Mesendoderm (in vitro differentiated cells): ENCODE results near the gene MRAS.

Source experiments
- DNase-seq: peaks from one replicate; pipeline ENCODE4 v3.0.0; 2013
- H2AK5ac ChIP-seq: 2 replicates; pipeline ENCODE4 v1.6.1; 2013; ENCODE audit warnings: low read length, inconsistent platforms
- H2BK120ac ChIP-seq: 2 replicates; pipeline ENCODE4 v1.6.1; 2013; ENCODE audit warnings: low read depth, mild to moderate bottlenecking, low read length, moderate library complexity, mixed read lengths
- H2BK15ac ChIP-seq: replicated peaks from 2 replicates; pipeline ENCODE4 v1.6.1; 2013; ENCODE audit warnings: low read depth, mild to moderate bottlenecking, moderate library complexity
- H2BK5ac ChIP-seq: 2 replicates; pipeline ENCODE4 v1.6.1; 2013; ENCODE audit warnings: low read length, inconsistent platforms
- H3K18ac ChIP-seq: 2 replicates; pipeline ENCODE4 v1.6.1; 2013; ENCODE audit warnings: mild to moderate bottlenecking, low read length, mixed read lengths
- H3K23ac ChIP-seq: one replicate; pipeline ENCODE4 v1.6.1; 2013; ENCODE audit warnings: low read length
- H3K27ac ChIP-seq: 2 replicates; pipeline ENCODE4 v1.5.1; 2013; ENCODE audit warnings: low read depth, mild to moderate bottlenecking, inconsistent platforms, low read length, moderate library complexity
- H3K27me3 ChIP-seq: 2 replicates; pipeline ENCODE4 v1.6.1; 2013; ENCODE audit warnings: low read length, control low read depth, mild to moderate bottlenecking, inconsistent platforms; ENCODE audit not compliant: insufficient read depth, poor library complexity
- H3K36me3 ChIP-seq: 2 replicates; pipeline ENCODE4 v1.6.1; 2013; ENCODE audit warnings: low read length, inconsistent platforms; ENCODE audit not compliant: control insufficient read depth, insufficient read depth
- H3K4ac ChIP-seq: one replicate; pipeline ENCODE4 v1.6.1; 2013; ENCODE audit warnings: low read depth, mild to moderate bottlenecking, low read length, moderate library complexity
- H3K4me1 ChIP-seq: 2 replicates; pipeline ENCODE4 v1.6.1; 2013; ENCODE audit warnings: low read depth, low read length, inconsistent platforms; ENCODE audit not compliant: control insufficient read depth
- H3K4me2 ChIP-seq: 2 replicates; pipeline ENCODE4 v1.6.1; 2013; ENCODE audit warnings: low read length
- H3K4me3 ChIP-seq: 2 replicates; pipeline ENCODE4 v1.5.1; 2013; ENCODE audit warnings: mild to moderate bottlenecking, low read length
- H3K56ac ChIP-seq: one replicate; pipeline ENCODE4 v1.6.1; 2013; ENCODE audit warnings: low read length
- H3K79me1 ChIP-seq: 2 replicates; pipeline ENCODE4 v1.6.1; 2013; ENCODE audit warnings: low read length, inconsistent platforms
- H3K79me2 ChIP-seq: 2 replicates; pipeline ENCODE4 v1.6.1; 2013; ENCODE audit warnings: mild to moderate bottlenecking, low read length; ENCODE audit not compliant: control insufficient read depth, insufficient read depth
- H3K9ac ChIP-seq: 2 replicates; pipeline ENCODE4 v1.6.1; 2013; ENCODE audit warnings: low read length, inconsistent platforms
- H4K5ac ChIP-seq: one replicate; pipeline ENCODE4 v1.6.1; 2013; ENCODE audit warnings: low read length
- H4K8ac ChIP-seq: one replicate; pipeline ENCODE4 v1.6.1; 2013; ENCODE audit warnings: low read depth, mild to moderate bottlenecking, control low read depth, low read length, moderate library complexity
- WGBS: extraction: QIAGEN DNeasy Blood & Tissue Kit; methylation state at CpG from one replicate; pipeline ENCODE4 v1.1.7; 2013; ENCODE audit warnings: low lambda C conversion rate, missing lambda C conversion rate; ENCODE audit not compliant: insufficient coverage; ENCODE audit errors: extremely low coverage; 5-methylcytosine and 5-hydroxymethylcytosine counted together

The MRAS gene

DNA sequence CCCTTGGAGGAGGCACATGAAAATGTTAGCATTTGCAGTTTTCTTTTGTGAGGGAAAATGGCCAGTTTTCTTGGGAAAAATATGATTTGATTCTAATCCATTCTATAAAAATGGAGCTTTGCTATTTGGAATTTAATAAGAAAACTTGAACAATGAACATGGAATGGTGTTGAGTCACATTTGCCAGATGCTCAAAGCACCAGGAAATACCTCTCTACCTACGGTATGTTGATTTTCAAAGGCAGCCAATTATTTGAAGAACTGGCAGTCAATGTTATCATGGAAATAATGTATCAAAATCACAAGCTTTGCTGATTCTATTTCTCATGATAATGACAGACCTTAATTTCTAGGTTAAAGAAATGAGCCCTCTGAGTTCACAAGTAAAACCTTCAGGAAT is 33.6 kb upstream of the MRAS start:
- no peak overlapping the region for H2BK15ac ChIP-seq
- no peak overlapping the region for H4K8ac ChIP-seq
- no peak overlapping the region for H3K56ac ChIP-seq
- no peak overlapping the region for H4K5ac ChIP-seq
- no peaks in the 10 kb centered on the region for H3K36me3 ChIP-seq
- H3K9ac ChIP-seq = no peak overlapping the region
- H3K79me2 ChIP-seq = no peaks in the 10 kb centered on the region
- H2AK5ac ChIP-seq = no peak overlapping the region
- no peak for DNase-seq
- no peak overlapping the region for H3K27ac ChIP-seq
- H2BK120ac ChIP-seq = no peak overlapping the region
- WGBS = no CpG with 5 or more reads among the region's 1 CpG
- no peak overlapping the region for H3K4me2 ChIP-seq
- no peak overlapping the region for H3K4ac ChIP-seq
- H3K4me3 ChIP-seq = no peak overlapping the region
- H2BK5ac ChIP-seq = no peak overlapping the region
- H3K27me3 ChIP-seq = no peaks in the 10 kb centered on the region
- H3K4me1 ChIP-seq = no peaks in the 10 kb centered on the region
- H3K23ac ChIP-seq = no peak overlapping the region
- no peak overlapping the region for H3K18ac ChIP-seq
- no peaks in the 10 kb centered on the region for H3K79me1 ChIP-seq

DNA sequence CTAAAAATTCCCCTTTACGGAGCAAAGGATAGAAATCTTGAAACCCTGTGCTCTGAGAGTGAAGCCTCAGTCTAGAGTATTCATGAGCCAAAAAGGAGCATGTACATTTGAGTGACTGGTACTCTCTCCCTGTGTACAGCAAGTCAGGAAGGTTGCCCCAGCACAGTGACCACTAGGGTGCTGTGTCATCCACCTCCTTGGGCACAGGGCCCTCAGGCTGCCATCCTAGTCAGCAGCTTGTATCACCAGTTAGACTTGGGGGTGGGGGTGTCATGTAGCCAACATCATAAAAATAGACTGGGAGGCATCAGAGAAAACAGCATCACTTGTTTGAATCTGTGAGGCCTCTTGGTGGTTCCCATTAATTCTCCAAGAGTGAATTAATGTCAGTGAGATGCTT is 30.7 kb upstream of the MRAS start:
- Histone ChIP-seq H3K4me1 (no peaks in the 10 kb centered on the region), H3K79me2 (no peaks in the 10 kb centered on the region), H3K79me1 (no peaks in the 10 kb centered on the region), H3K27ac (no peak overlapping the region), H3K56ac (no peak overlapping the region), H3K4ac (no peak overlapping the region), H3K4me2 (no peak overlapping the region), H3K23ac (no peak overlapping the region), H2BK5ac (no peak overlapping the region), H3K4me3 (no peak overlapping the region), H3K18ac (no peak overlapping the region), H4K5ac (no peak overlapping the region), H2AK5ac (no peak overlapping the region), H2BK120ac (no peak overlapping the region), H2BK15ac (no peak overlapping the region), H3K9ac (no peak overlapping the region), H4K8ac (no peak overlapping the region), H3K27me3 (no peaks in the 10 kb centered on the region), H3K36me3 (no peaks in the 10 kb centered on the region)
- WGBS = no CpG with 5 or more reads among the region's 1 CpG
- no peak for DNase-seq

DNA sequence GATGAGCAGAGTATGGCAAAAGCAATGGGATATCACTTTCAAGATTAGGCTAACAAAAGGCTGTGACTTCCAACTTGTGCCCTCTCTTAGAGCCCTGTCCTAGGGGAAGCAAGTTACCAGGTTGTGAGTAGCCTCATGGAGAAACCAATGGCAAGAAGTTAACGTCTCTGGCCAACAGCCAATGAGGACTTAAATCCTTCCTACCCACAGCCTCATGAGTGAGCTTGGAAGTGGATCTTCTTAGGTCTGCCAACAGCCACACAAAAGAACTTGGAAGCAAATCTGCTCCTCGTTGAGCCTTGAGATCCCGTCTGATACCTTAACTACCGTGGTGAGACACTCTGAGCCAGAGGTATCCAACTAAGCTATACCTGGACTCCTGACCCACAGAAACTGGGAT is 24.4 kb upstream of the MRAS start:
- no peak overlapping the region for H3K56ac ChIP-seq
- H3K18ac ChIP-seq = no peak overlapping the region
- H2BK120ac ChIP-seq = no peak overlapping the region
- no peaks in the 10 kb centered on the region for H3K79me2 ChIP-seq
- H3K27me3 ChIP-seq = no peaks in the 10 kb centered on the region
- H3K4me1 ChIP-seq = no peaks in the 10 kb centered on the region
- H3K4ac ChIP-seq = no peak overlapping the region
- H3K79me1 ChIP-seq = no peaks in the 10 kb centered on the region
- no peak overlapping the region for H2BK15ac ChIP-seq
- no peak overlapping the region for H4K5ac ChIP-seq
- H4K8ac ChIP-seq = no peak overlapping the region
- DNase-seq = no peak
- H3K23ac ChIP-seq = no peak overlapping the region
- H3K4me3 ChIP-seq = no peak overlapping the region
- no peak overlapping the region for H3K27ac ChIP-seq
- no peak overlapping the region for H3K9ac ChIP-seq
- no CpG with 5 or more reads among the region's 4 CpGs for WGBS
- H2AK5ac ChIP-seq = no peak overlapping the region
- no peak overlapping the region for H3K4me2 ChIP-seq
- H3K36me3 ChIP-seq = no peaks in the 10 kb centered on the region
- H2BK5ac ChIP-seq = no peak overlapping the region

DNA sequence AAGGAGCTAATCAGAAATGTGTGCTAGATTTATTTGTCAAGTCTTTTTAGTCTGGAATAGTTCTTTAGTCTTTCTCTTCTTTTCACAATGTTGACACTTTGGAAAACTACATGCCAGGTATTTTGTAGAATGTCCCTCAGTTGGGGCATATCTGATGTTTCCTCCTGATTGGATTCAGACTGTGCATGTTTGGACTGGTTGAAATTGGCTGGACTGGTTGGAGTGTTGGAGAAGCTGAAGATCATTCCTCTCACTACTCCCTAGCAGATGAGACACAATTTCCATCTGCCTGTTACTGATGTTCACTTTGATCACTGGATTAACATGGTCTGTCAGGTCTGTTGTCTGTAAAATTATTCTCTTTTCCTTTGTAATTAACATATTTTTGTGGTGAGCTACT is 22.4 kb upstream of the MRAS start:
- Histone ChIP-seq H3K9ac (no peak overlapping the region), H2BK120ac (no peak overlapping the region), H3K27me3 (no peaks in the 10 kb centered on the region), H4K5ac (no peak overlapping the region), H2BK15ac (no peak overlapping the region), H3K4me3 (no peak overlapping the region), H3K4ac (no peak overlapping the region), H2AK5ac (no peak overlapping the region), H3K79me1 (no peaks in the 10 kb centered on the region), H4K8ac (no peak overlapping the region), H2BK5ac (no peak overlapping the region), H3K4me1 (no peaks in the 10 kb centered on the region), H3K23ac (no peak overlapping the region), H3K56ac (no peak overlapping the region), H3K27ac (no peak overlapping the region), H3K79me2 (no peaks in the 10 kb centered on the region), H3K36me3 (no peaks in the 10 kb centered on the region), H3K18ac (no peak overlapping the region), H3K4me2 (no peak overlapping the region)
- DNase-seq = no peak

DNA sequence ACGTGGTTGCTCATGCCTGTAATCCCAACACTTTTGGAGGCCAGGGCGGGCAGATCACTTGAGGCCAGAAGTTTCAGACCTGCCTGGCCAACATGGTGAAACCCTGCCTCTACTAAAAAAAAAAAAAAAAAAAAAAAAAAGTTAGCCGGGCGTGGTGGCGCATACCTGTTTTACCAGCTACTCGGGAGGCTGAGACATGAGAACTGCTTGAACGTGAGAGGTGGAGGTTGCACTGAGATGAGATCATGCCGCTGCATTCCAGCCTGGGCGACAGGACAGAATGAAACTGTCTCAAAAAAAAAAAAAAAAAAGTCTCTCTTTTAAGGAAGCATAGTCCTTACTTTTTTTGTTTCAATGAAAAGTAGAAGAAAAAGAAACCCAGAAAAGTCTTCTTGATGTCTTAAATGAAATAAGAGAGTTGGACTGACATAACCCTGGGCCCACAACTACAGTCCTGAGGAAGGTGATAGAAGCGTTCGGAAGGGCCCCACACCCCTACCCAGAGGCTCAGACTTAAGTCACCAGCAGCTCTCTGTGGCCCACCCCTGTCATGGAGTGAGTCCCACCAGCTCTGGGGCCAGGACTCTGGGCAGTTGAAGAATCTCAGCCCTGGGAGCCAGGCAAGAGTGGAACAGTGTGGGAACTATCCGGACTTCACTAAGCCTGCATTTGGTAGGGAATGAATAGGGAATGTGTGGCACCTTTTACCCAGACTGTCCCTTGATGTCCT is 21.3 kb upstream of the MRAS start:
- Histone ChIP-seq H3K4ac (no peak overlapping the region), H3K18ac (no peak overlapping the region), H3K27ac (no peak overlapping the region), H3K27me3 (no peaks in the 10 kb centered on the region), H2BK120ac (no peak overlapping the region), H3K56ac (no peak overlapping the region), H3K23ac (no peak overlapping the region), H2BK15ac (no peak overlapping the region), H3K79me1 (no peaks in the 10 kb centered on the region), H3K9ac (no peak overlapping the region), H3K36me3 (no peaks in the 10 kb centered on the region), H3K4me2 (no peak overlapping the region), H2BK5ac (no peak overlapping the region), H4K5ac (no peak overlapping the region), H3K4me3 (no peak overlapping the region), H4K8ac (no peak overlapping the region), H3K4me1 (no peaks in the 10 kb centered on the region), H2AK5ac (no peak overlapping the region), H3K79me2 (no peaks in the 10 kb centered on the region)
- no CpG with 5 or more reads among the region's 12 CpGs for WGBS
- no peak for DNase-seq

DNA sequence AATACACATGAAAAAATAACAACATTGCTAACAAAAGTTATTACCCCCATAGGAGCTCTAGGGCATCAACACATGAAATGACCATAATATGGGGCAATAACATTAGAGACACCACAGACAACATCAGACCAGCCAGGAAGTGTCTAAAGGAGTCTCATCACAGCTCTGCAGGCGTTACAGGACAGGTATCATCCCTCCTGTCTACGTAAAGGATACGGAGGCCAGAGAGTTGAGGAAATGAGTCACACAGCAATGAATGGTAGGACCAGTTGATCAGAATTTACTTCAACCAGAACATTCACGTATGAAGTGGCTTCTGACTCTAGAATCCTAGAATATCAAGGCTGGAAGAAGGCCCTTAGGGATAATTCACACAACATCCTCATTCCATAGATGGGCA is 20.5 kb upstream of the MRAS start:
- Histone ChIP-seq H3K27me3 (no peaks in the 10 kb centered on the region), H3K27ac (no peak overlapping the region), H3K4me3 (no peak overlapping the region), H4K5ac (no peak overlapping the region), H2AK5ac (no peak overlapping the region), H2BK120ac (no peak overlapping the region), H3K4ac (no peak overlapping the region), H3K18ac (no peak overlapping the region), H3K4me1 (no peaks in the 10 kb centered on the region), H3K79me2 (no peaks in the 10 kb centered on the region), H3K56ac (no peak overlapping the region), H3K36me3 (no peaks in the 10 kb centered on the region), H2BK5ac (no peak overlapping the region), H3K79me1 (no peaks in the 10 kb centered on the region), H3K9ac (no peak overlapping the region), H3K23ac (no peak overlapping the region), H2BK15ac (no peak overlapping the region), H4K8ac (no peak overlapping the region), H3K4me2 (no peak overlapping the region)
- WGBS = no CpG with 5 or more reads among the region's 4 CpGs
- no peak for DNase-seq
